Uterus (tissue), 2 donors: ENCODE measurements around the gene CIZ1.

Experiments
- CTCF ChIP-seq, 4 experiments: fragments of 200-600 bp in 2 of 4; fragments of 450-650 bp in 2 of 4; sonication (generic) in 2 of 4; IDR thresholded peaks; one replicate each; pipeline ENCODE4 v1.5.1; 2016 to 2019; ENCODE audit warnings: antibody characterized with exemption in 4 of 4, mild to moderate bottlenecking in 2 of 4, moderate library complexity in 1 of 4
- POLR2A ChIP-seq, 2 donors: fragments of 450-650 bp; IDR thresholded peaks; one replicate each; pipeline ENCODE4 v1.6.1; 2016; ENCODE audit warnings: antibody characterized with exemption in 2 of 2, mild to moderate bottlenecking in 1 of 2, moderate library complexity in 1 of 2

GRCh38 chr9:128148509-128149000 is 42.8 kb downstream of the CIZ1 start:
- TF ChIP-seq POLR2A (IDR thresholded peaks at IDR 0.05) (no peak), CTCF (IDR thresholded peaks at IDR 0.05) (no peak)
